Muscle layer of colon (tissue), 2 donors: ENCODE measurements around the gene BCL11B.

Source experiments
- H3K27ac ChIP-seq: one replicate; pipeline ENCODE4 v1.7.0; 2013; ENCODE audit warnings: low read depth, mild to moderate bottlenecking, low read length, moderate library complexity
- H3K27me3 ChIP-seq, 2 donors: one replicate each; pipeline ENCODE4 v1.7.0; 2013; ENCODE audit warnings: low read length in 2 of 2, mild to moderate bottlenecking in 2 of 2; ENCODE audit not compliant: insufficient read depth in 2 of 2, control insufficient read depth in 1 of 2
- H3K36me3 ChIP-seq: one replicate; pipeline ENCODE4 v1.7.0; 2013; ENCODE audit warnings: mild to moderate bottlenecking, low read length; ENCODE audit not compliant: insufficient read depth
- H3K4me1 ChIP-seq: one replicate; pipeline ENCODE4 v1.7.0; 2013; ENCODE audit warnings: mild to moderate bottlenecking, low read length; ENCODE audit not compliant: insufficient read depth
- H3K4me3 ChIP-seq, 2 donors: one replicate each; pipeline ENCODE4 v1.7.0; 2013; ENCODE audit warnings: low read length in 2 of 2, low read depth in 1 of 2, mild to moderate bottlenecking in 1 of 2, moderate library complexity in 1 of 2
- H3K9ac ChIP-seq: one replicate; pipeline ENCODE4 v1.7.0; 2013; ENCODE audit warnings: low read length
- H3K9me3 ChIP-seq: one replicate; pipeline ENCODE4 v1.7.0; 2013; ENCODE audit warnings: mild to moderate bottlenecking, low read length
- donor health status: abdominal sarcoma.
- donor health status: Adenocarcinoma of cecum.

The BCL11B gene

GRCh38 chr14:99155173-99156089 is 116.6 kb downstream of the BCL11B start:
- H3K4me3 ChIP-seq = no peak overlapping the region

GRCh38 chr14:99150236-99150635 is 121.8 kb downstream of the BCL11B start:
- Histone ChIP-seq H3K4me1 (no peaks in the 10 kb centered on the region), H3K9ac (no peak overlapping the region), H3K27ac (no peak overlapping the region), H3K27me3 (no peaks in the 10 kb centered on the region), H3K36me3 (no peaks in the 10 kb centered on the region), H3K9me3 (no peaks in the 10 kb centered on the region), H3K4me3 (no peak overlapping the region)

More at GRCh38 chr14:99155173-99156089, 116.6 kb downstream of the BCL11B start:
- Histone ChIP-seq H3K4me1 (no peaks in the 10 kb centered on the region), H3K9ac (no peak overlapping the region), H3K27me3 (no peaks in the 10 kb centered on the region), H3K27ac (no peak overlapping the region), H3K9me3 (no peaks in the 10 kb centered on the region), H3K36me3 (no peaks in the 10 kb centered on the region)

GRCh38 chr14:99148861-99149610 is 123.0 kb downstream of the BCL11B start:
- H3K4me3 ChIP-seq = no peak overlapping the region
- H3K36me3 ChIP-seq = no peaks in the 10 kb centered on the region
- no peak overlapping the region for H3K9ac ChIP-seq
- no peaks in the 10 kb centered on the region for H3K27me3 ChIP-seq
- H3K27ac ChIP-seq = no peak overlapping the region
- no peaks in the 10 kb centered on the region for H3K9me3 ChIP-seq
- H3K4me1 ChIP-seq = no peaks in the 10 kb centered on the region

GRCh38 chr14:99148131-99148530 is 123.9 kb downstream of the BCL11B start:
- Histone ChIP-seq H3K9me3 (no peaks in the 10 kb centered on the region), H3K4me1 (no peaks in the 10 kb centered on the region), H3K36me3 (no peaks in the 10 kb centered on the region), H3K27me3 (no peaks in the 10 kb centered on the region), H3K27ac (no peak overlapping the region), H3K9ac (no peak overlapping the region), H3K4me3 (no peak overlapping the region)

- no peaks in the 10 kb centered on the region for H3K27me3 ChIP-seq
- no peaks in the 10 kb centered on the region for H3K4me1 ChIP-seq
- no peak overlapping the region for H3K9ac ChIP-seq
- no peak overlapping the region for H3K27ac ChIP-seq
- H3K4me3 ChIP-seq = no peak overlapping the region
- H3K36me3 ChIP-seq = no peaks in the 10 kb centered on the region
- H3K9me3 ChIP-seq = no peaks in the 10 kb centered on the region
Observed at GRCh38 chr14:99147366-99147740, 124.6 kb downstream of the BCL11B start.

GRCh38 chr14:99146616-99147365 is 125.2 kb downstream of the BCL11B start:
- H3K36me3 ChIP-seq = no peaks in the 10 kb centered on the region
- H3K4me3 ChIP-seq = no peak overlapping the region
- H3K27me3 ChIP-seq = no peaks in the 10 kb centered on the region
- H3K9ac ChIP-seq = no peak overlapping the region
- no peak overlapping the region for H3K27ac ChIP-seq
- H3K9me3 ChIP-seq = no peaks in the 10 kb centered on the region
- H3K4me1 ChIP-seq = no peaks in the 10 kb centered on the region

- no peak overlapping the region for H3K27ac ChIP-seq
- no peaks in the 10 kb centered on the region for H3K9me3 ChIP-seq
- H3K27me3 ChIP-seq = no peaks in the 10 kb centered on the region
- no peak overlapping the region for H3K9ac ChIP-seq
- H3K36me3 ChIP-seq = no peaks in the 10 kb centered on the region
- no peaks in the 10 kb centered on the region for H3K4me1 ChIP-seq
- H3K4me3 ChIP-seq = no peak overlapping the region
Observed at GRCh38 chr14:99145307-99145706, 126.7 kb downstream of the BCL11B start.

- no peaks in the 10 kb centered on the region for H3K9me3 ChIP-seq
- H3K27ac ChIP-seq = no peak overlapping the region
- H3K27me3 ChIP-seq = no peaks in the 10 kb centered on the region
- no peak overlapping the region for H3K4me3 ChIP-seq
- no peak overlapping the region for H3K9ac ChIP-seq
- no peaks in the 10 kb centered on the region for H3K4me1 ChIP-seq
- H3K36me3 ChIP-seq = no peaks in the 10 kb centered on the region
Observed at GRCh38 chr14:99143793-99144192, 128.2 kb downstream of the BCL11B start.

- Histone ChIP-seq H3K9me3 (no peaks in the 10 kb centered on the region), H3K36me3 (no peaks in the 10 kb centered on the region), H3K27me3 (no peaks in the 10 kb centered on the region), H3K27ac (no peak overlapping the region), H3K4me1 (no peaks in the 10 kb centered on the region), H3K4me3 (no peak overlapping the region), H3K9ac (no peak overlapping the region)
Observed at GRCh38 chr14:99143126-99143525, 128.9 kb downstream of the BCL11B start.

- Histone ChIP-seq H3K27me3 (no peaks in the 10 kb centered on the region), H3K4me1 (no peaks in the 10 kb centered on the region), H3K36me3 (no peaks in the 10 kb centered on the region), H3K4me3 (no peak overlapping the region), H3K9ac (no peak overlapping the region), H3K27ac (no peak overlapping the region), H3K9me3 (no peaks in the 10 kb centered on the region)
Observed at GRCh38 chr14:99141236-99141635, 130.8 kb downstream of the BCL11B start.
